KOPT-K1 (cell line): ENCODE measurements around the gene PKP3.
"Not testable (repeated sequence)": the region's sequence is repeated elsewhere in the genome, so short reads cannot be mapped to it uniquely, and the experiment has no call there.

Experiments used
- H3K27ac ChIP-seq: fragments of 200-600 bp; sonication (generic); 2 replicates; pipeline ENCODE4 v1.5.1; 2016; ENCODE audit warnings: antibody characterized with exemption, mild to moderate bottlenecking, low read depth, low read length; ENCODE audit not compliant: poor library complexity, severe bottlenecking
- H3K36me3 ChIP-seq: fragments of 200-600 bp; sonication (generic); 2 replicates; pipeline ENCODE4 v1.5.1; 2017; ENCODE audit warnings: antibody characterized with exemption, mild to moderate bottlenecking, low read length, moderate library complexity; ENCODE audit not compliant: insufficient read depth
- H3K9me3 ChIP-seq: fragments of 200-600 bp; sonication (generic); 2 replicates; pipeline ENCODE4 v1.5.1; 2017; ENCODE audit warnings: antibody characterized with exemption, low read length, mild to moderate bottlenecking; ENCODE audit not compliant: insufficient read depth, poor library complexity, severe bottlenecking

Gene PKP3

GRCh38 chr11:394034-394857, at the start of gene PKP3:
Gene PKP3, plus strand, starts transcription at chr11:394209. Its CDS starts 84 bp downstream, at chr11:394293.
- no peak within 1 kb of the TSS for H3K27ac ChIP-seq
- H3K36me3 ChIP-seq = no peaks in the 10 kb centered on the region
- H3K9me3 ChIP-seq = no peaks in the 10 kb centered on the region

GRCh38 chr11:344836-345578, 49.0 kb upstream of the PKP3 start:
- H3K9me3 ChIP-seq = no peaks in the 10 kb centered on the region
- H3K27ac ChIP-seq = no peak overlapping the region
- no peaks in the 10 kb centered on the region for H3K36me3 ChIP-seq

- Histone ChIP-seq H3K36me3 (no peaks in the 10 kb centered on the region), H3K9me3 (no peaks in the 10 kb centered on the region), H3K27ac (no peak overlapping the region)
Measured at GRCh38 chr11:346529-346928, 47.5 kb upstream of the PKP3 start.

- peak overlapping the region; percentile 80 for H3K27ac ChIP-seq
- not testable (repeated sequence) for H3K36me3 ChIP-seq, H3K9me3 ChIP-seq
Measured at GRCh38 chr11:349270-349954, 44.6 kb upstream of the PKP3 start.

GRCh38 chr11:350033-350722, 43.8 kb upstream of the PKP3 start:
- H3K36me3 ChIP-seq, H3K9me3 ChIP-seq: not testable (repeated sequence)
- H3K27ac ChIP-seq = peak overlapping the region; percentile 80

- Histone ChIP-seq H3K9me3 (no peaks in the 10 kb centered on the region), H3K27ac (peak overlapping the region; percentile 80), H3K36me3 (no peaks in the 10 kb centered on the region)
Measured at GRCh38 chr11:350723-351255, 43.2 kb upstream of the PKP3 start.

- no peaks in the 10 kb centered on the region for H3K9me3 ChIP-seq
- peak overlapping the region; percentile 80 for H3K27ac ChIP-seq
- H3K36me3 ChIP-seq = no peaks in the 10 kb centered on the region
Measured at GRCh38 chr11:351411-351810, 42.6 kb upstream of the PKP3 start.

GRCh38 chr11:352456-353031, 41.5 kb upstream of the PKP3 start:
- Histone ChIP-seq H3K36me3 (no peaks in the 10 kb centered on the region), H3K9me3 (no peaks in the 10 kb centered on the region), H3K27ac (peak overlapping the region; percentile 53)

- H3K27ac ChIP-seq = peak overlapping the region; percentile 53
- no peaks in the 10 kb centered on the region for H3K36me3 ChIP-seq
- no peaks in the 10 kb centered on the region for H3K9me3 ChIP-seq
Measured at GRCh38 chr11:353179-353873, 40.7 kb upstream of the PKP3 start.

GRCh38 chr11:355581-356458, 38.2 kb upstream of the PKP3 start:
- Histone ChIP-seq H3K36me3 (no peaks in the 10 kb centered on the region), H3K9me3 (no peaks in the 10 kb centered on the region), H3K27ac (peak overlapping the region; percentile 90)

GRCh38 chr11:356610-357009, 37.4 kb upstream of the PKP3 start:
- no peak overlapping the region for H3K27ac ChIP-seq
- no peaks in the 10 kb centered on the region for H3K9me3 ChIP-seq
- no peaks in the 10 kb centered on the region for H3K36me3 ChIP-seq

GRCh38 chr11:357582-357981, 36.4 kb upstream of the PKP3 start:
- H3K27ac ChIP-seq = no peak overlapping the region
- no peaks in the 10 kb centered on the region for H3K36me3 ChIP-seq
- no peaks in the 10 kb centered on the region for H3K9me3 ChIP-seq

GRCh38 chr11:358129-358800, 35.7 kb upstream of the PKP3 start:
- Histone ChIP-seq H3K27ac (no peak overlapping the region), H3K36me3 (no peaks in the 10 kb centered on the region), H3K9me3 (no peaks in the 10 kb centered on the region)
